ENCODE measurements around the gene CEP162. TPM values are rescaled to one million over a fixed set of nuclear protein-coding genes. Genes with fewer than 3 reads are reported as not detected.
"Not testable (repeated sequence)": the region's sequence is repeated elsewhere in the genome, so short reads cannot be mapped to it uniquely, and the experiment has no call there.

Gene CEP162
- total and polyA plus RNA-seq, 2 experiments from 2014 or later, result 4.1 to 13.7 TPM

- no peak for DNase-seq (ENCODE audit: low spot score)
- Histone ChIP-seq H3K9me3 (ENCODE audit: low read depth) (no peaks in the 10 kb centered on the region), H2AFZ (no peak overlapping the region), H3K4me2 (no peak overlapping the region), H3K4me3 (no peak overlapping the region), H3K27ac (no peak overlapping the region), H3K79me2 (no peaks in the 10 kb centered on the region), H3K4me1 (ENCODE audit: insufficient read depth) (no peaks in the 10 kb centered on the region), H3K9me2 (replicated peaks; ENCODE audit: insufficient read depth) (no peaks in the 10 kb centered on the region), H3K36me3 (replicated peaks; ENCODE audit: insufficient read depth, low read depth) (no peaks in the 10 kb centered on the region), H3K27me3 (no peaks in the 10 kb centered on the region), H4K20me1 (ENCODE audit: insufficient read depth, poor library complexity, severe bottlenecking) (no peaks in the 10 kb centered on the region)
- TF ChIP-seq EZH2 (IDR thresholded peaks at IDR 0.05; ENCODE audit: borderline replicate concordance) (no peak), CTCF (IDR thresholded peaks at IDR 0.05; ENCODE audit: poor library complexity) (peak; percentile 10)
- WGBS (ENCODE audit: low lambda C conversion rate, missing lambda C conversion rate), result 94% methylated on average over 2 of the region's 2 CpGs
These were observed 29.7 kb downstream of the CEP162 start for GRCh38 chr6:84197708-84198107.

- no peak overlapping the region for H3K27ac ChIP-seq
- DNase-seq (ENCODE audit: low spot score), result no peak
- no peaks in the 10 kb centered on the region for H3K9me2 ChIP-seq (replicated peaks; ENCODE audit: insufficient read depth)
- H3K27me3 ChIP-seq, result no peaks in the 10 kb centered on the region
- H3K4me1 ChIP-seq (ENCODE audit: insufficient read depth), result no peaks in the 10 kb centered on the region
- no peaks in the 10 kb centered on the region for H3K79me2 ChIP-seq
- H4K20me1 ChIP-seq (ENCODE audit: insufficient read depth, poor library complexity, severe bottlenecking), result no peaks in the 10 kb centered on the region
- H3K4me2 ChIP-seq, result no peak overlapping the region
- H2AFZ ChIP-seq, result no peak overlapping the region
- no peaks in the 10 kb centered on the region for H3K9me3 ChIP-seq (ENCODE audit: low read depth)
- 91% methylated on average over 2 of the region's 2 CpGs for WGBS (ENCODE audit: low lambda C conversion rate, missing lambda C conversion rate)
- H3K36me3 ChIP-seq (replicated peaks; ENCODE audit: insufficient read depth, low read depth), result no peaks in the 10 kb centered on the region
- TF ChIP-seq EZH2 (IDR thresholded peaks at IDR 0.05; ENCODE audit: borderline replicate concordance) (no peak), EZH2phosphoT487 (IDR thresholded peaks at IDR 0.05; ENCODE audit: low read depth, severe bottlenecking, unreplicated experiment) (no peak), CTCF (IDR thresholded peaks at IDR 0.05; ENCODE audit: poor library complexity) (no peak)
- no peak overlapping the region for H3K4me3 ChIP-seq
These were observed 34.2 kb downstream of the CEP162 start for GRCh38 chr6:84193114-84193708.

- WGBS (ENCODE audit: low lambda C conversion rate, missing lambda C conversion rate), result 95% methylated on average over 2 of the region's 2 CpGs
- no peak overlapping the region for H2AFZ ChIP-seq
- H3K4me1 ChIP-seq (ENCODE audit: insufficient read depth), result no peaks in the 10 kb centered on the region
- H3K9me2 ChIP-seq (replicated peaks; ENCODE audit: insufficient read depth), result no peaks in the 10 kb centered on the region
- no peaks in the 10 kb centered on the region for H4K20me1 ChIP-seq (ENCODE audit: insufficient read depth, poor library complexity, severe bottlenecking)
- TF ChIP-seq CTCF (IDR thresholded peaks at IDR 0.05; ENCODE audit: poor library complexity) (no peak), EZH2phosphoT487 (IDR thresholded peaks at IDR 0.05; ENCODE audit: low read depth, severe bottlenecking, unreplicated experiment) (no peak), EZH2 (IDR thresholded peaks at IDR 0.05; ENCODE audit: borderline replicate concordance) (no peak)
- no peak overlapping the region for H3K27ac ChIP-seq
- no peak overlapping the region for H3K4me3 ChIP-seq
- H3K9me3 ChIP-seq (ENCODE audit: low read depth), result no peaks in the 10 kb centered on the region
- H3K36me3 ChIP-seq (replicated peaks; ENCODE audit: insufficient read depth, low read depth), result no peaks in the 10 kb centered on the region
- no peak overlapping the region for H3K4me2 ChIP-seq
- H3K27me3 ChIP-seq, result no peaks in the 10 kb centered on the region
- no peaks in the 10 kb centered on the region for H3K79me2 ChIP-seq
- no peak for DNase-seq (ENCODE audit: low spot score)
These were observed 35.6 kb downstream of the CEP162 start for GRCh38 chr6:84191802-84192201.

- not testable (repeated sequence) for H3K4me2 ChIP-seq
These were observed 38.1 kb downstream of the CEP162 start for GRCh38 chr6:84189356-84189755.

More at GRCh38 chr6:84189356-84189755, 38.1 kb downstream of the CEP162 start:
- not testable (repeated sequence) for H3K27me3 ChIP-seq; H2AFZ ChIP-seq; H4K20me1 ChIP-seq (ENCODE audit: insufficient read depth, poor library complexity, severe bottlenecking); H3K36me3 ChIP-seq (replicated peaks; ENCODE audit: insufficient read depth, low read depth); H3K27ac ChIP-seq; H3K79me2 ChIP-seq; H3K4me3 ChIP-seq; H3K9me3 ChIP-seq (ENCODE audit: low read depth); DNase-seq (ENCODE audit: low spot score); H3K9me2 ChIP-seq (replicated peaks; ENCODE audit: insufficient read depth); H3K4me1 ChIP-seq (ENCODE audit: insufficient read depth)
- 96% methylated on average over 13 of the region's 25 CpGs for WGBS (ENCODE audit: low lambda C conversion rate, missing lambda C conversion rate)

Data from hepatocyte (in vitro differentiated cells).